H9 (cell line): Measurements from ENCODE around the gene DCAF8. TPM values are rescaled to one million over a fixed set of nuclear protein-coding genes. Genes with fewer than 3 reads are reported as not detected.

ENCODE experiments used
- DNase-seq: peaks from one replicate; pipeline ENCODE4 v3.0.0-alpha.2; 2017
- H2AFZ ChIP-seq: one replicate; pipeline ENCODE4 v1.6.1; 2013; ENCODE audit warnings: mild to moderate bottlenecking, low read length, control low read depth, moderate library complexity
- H2AK5ac ChIP-seq: 2 replicates; pipeline ENCODE4 v1.6.1; 2013; ENCODE audit warnings: low read length, control low read depth, mixed read lengths; ENCODE audit not compliant: insufficient read length
- H2BK120ac ChIP-seq: one replicate; pipeline ENCODE4 v1.6.1; 2013; ENCODE audit warnings: low read depth, mild to moderate bottlenecking, low read length, control low read depth, inconsistent platforms; ENCODE audit not compliant: poor library complexity, severe bottlenecking
- H2BK12ac ChIP-seq: 2 replicates; pipeline ENCODE4 v1.6.1; 2013; ENCODE audit warnings: low read length, control low read depth, mixed read lengths, low read depth; ENCODE audit not compliant: insufficient read length
- H2BK15ac ChIP-seq: 2 replicates; pipeline ENCODE4 v1.6.1; 2013; ENCODE audit warnings: low read depth, low read length, control low read depth
- H2BK20ac ChIP-seq: one replicate; pipeline ENCODE4 v1.6.1; 2013; ENCODE audit warnings: low read depth, mild to moderate bottlenecking, low read length, control low read depth, inconsistent platforms; ENCODE audit not compliant: poor library complexity, severe bottlenecking
- H2BK5ac ChIP-seq: 2 replicates; pipeline ENCODE4 v1.6.1; 2013; ENCODE audit warnings: low read length, control low read depth, mixed read lengths; ENCODE audit not compliant: insufficient read length
- H3K14ac ChIP-seq: 2 replicates; pipeline ENCODE4 v1.6.1; 2013; ENCODE audit warnings: low read length, control low read depth; ENCODE audit not compliant: insufficient read depth
- H3K18ac ChIP-seq: 2 replicates; pipeline ENCODE4 v1.6.1; 2013; ENCODE audit warnings: low read depth, mild to moderate bottlenecking, mixed read lengths, low read length, control low read depth; ENCODE audit not compliant: insufficient read length
- H3K23ac ChIP-seq: 2 replicates; pipeline ENCODE4 v1.6.1; 2013; ENCODE audit warnings: low read length, control low read depth, mixed read lengths, low read depth; ENCODE audit not compliant: insufficient read length
- H3K23me2 ChIP-seq: 2 replicates; pipeline ENCODE4 v1.6.1; 2013; ENCODE audit warnings: low read depth, mild to moderate bottlenecking, mixed read lengths, low read length, control low read depth; ENCODE audit not compliant: insufficient read length, poor library complexity, severe bottlenecking
- H3K27ac ChIP-seq: 2 replicates; pipeline ENCODE4 v1.5.1; 2013; ENCODE audit warnings: low read length, control low read depth, mixed read lengths, low read depth; ENCODE audit not compliant: insufficient read length
- H3K27me3 ChIP-seq: 2 replicates; pipeline ENCODE4 v1.6.1; 2013; ENCODE audit warnings: low read length, control low read depth, inconsistent platforms; ENCODE audit not compliant: insufficient read depth
- H3K4ac ChIP-seq: 2 replicates; pipeline ENCODE4 v1.6.1; 2013; ENCODE audit warnings: low read depth, mild to moderate bottlenecking, control low read depth, inconsistent platforms, low read length, moderate library complexity
- H3K4me1 ChIP-seq: 2 replicates; pipeline ENCODE4 v1.6.1; 2013; ENCODE audit warnings: low read length, control low read depth, inconsistent platforms; ENCODE audit not compliant: insufficient read depth
- H3K4me2 ChIP-seq: 2 replicates; pipeline ENCODE4 v1.6.1; 2013; ENCODE audit warnings: low read length, control low read depth, mixed read lengths; ENCODE audit not compliant: insufficient read length, insufficient read depth
- H3K56ac ChIP-seq: 2 replicates; pipeline ENCODE4 v1.6.1; 2013; ENCODE audit warnings: low read depth, mild to moderate bottlenecking, mixed read lengths, low read length, control low read depth; ENCODE audit not compliant: insufficient read length
- H3K79me1 ChIP-seq: 2 replicates; pipeline ENCODE4 v1.6.1; 2013; ENCODE audit warnings: low read depth, mild to moderate bottlenecking, moderate library complexity, low read length, control low read depth, inconsistent platforms; ENCODE audit not compliant: insufficient read depth, poor library complexity, severe bottlenecking
- H3K79me2 ChIP-seq: 2 replicates; pipeline ENCODE4 v1.6.1; 2013; ENCODE audit warnings: low read length, control low read depth, inconsistent platforms; ENCODE audit not compliant: insufficient read depth
- H3K9ac ChIP-seq: 2 replicates; pipeline ENCODE4 v1.6.1; 2013; ENCODE audit warnings: low read length, control low read depth, mixed read lengths; ENCODE audit not compliant: insufficient read length; ENCODE audit errors: extremely low read depth
- H3K9me3 ChIP-seq: one replicate; pipeline ENCODE4 v1.6.1; 2013; ENCODE audit warnings: low read depth, low read length, inconsistent platforms; ENCODE audit not compliant: control insufficient read depth
- H3T11ph ChIP-seq: one replicate; pipeline ENCODE4 v1.6.1; 2013; ENCODE audit warnings: mild to moderate bottlenecking, low read length, control low read depth, inconsistent platforms
- H4K20me1 ChIP-seq: one replicate; pipeline ENCODE4 v1.6.1; 2013; ENCODE audit not compliant: control insufficient read depth, insufficient read length, insufficient read depth
- H4K5ac ChIP-seq: 2 replicates; pipeline ENCODE4 v1.6.1; 2013; ENCODE audit warnings: low read depth, mild to moderate bottlenecking, mixed read lengths, low read length, control low read depth; ENCODE audit not compliant: insufficient read length
- H4K8ac ChIP-seq: replicated peaks from 2 replicates; pipeline ENCODE4 v1.6.1; 2013; ENCODE audit warnings: low read length, control low read depth, mixed read lengths, low read depth; ENCODE audit not compliant: insufficient read length
- H4K91ac ChIP-seq: 2 replicates; pipeline ENCODE4 v1.6.1; 2013; ENCODE audit warnings: low read depth, mild to moderate bottlenecking, moderate library complexity, mixed read lengths, low read length, control low read depth; ENCODE audit not compliant: insufficient read length
- H3K27ac Mint-ChIP-seq, 3 experiments: 2 replicates in 2 of 3; 3 replicates in 1 of 3; pipeline ENCODE4 v1.8.0; 2020 to 2021; ENCODE audit warnings: mixed read lengths in 3 of 3, mild to moderate bottlenecking in 1 of 3, moderate library complexity in 1 of 3
- H3K27me3 Mint-ChIP-seq: 2 replicates; pipeline ENCODE4 v1.8.0; 2021; ENCODE audit warnings: low read depth, mild to moderate bottlenecking, moderate library complexity, mixed read lengths
- H3K36me3 Mint-ChIP-seq, 3 experiments: 2 replicates in 2 of 3; 3 replicates in 1 of 3; pipeline ENCODE4 v1.8.0; 2020 to 2021; ENCODE audit warnings: low read depth in 3 of 3, mixed read lengths in 3 of 3; ENCODE audit not compliant: insufficient read depth in 1 of 3
- H3K4me1 Mint-ChIP-seq, 2 experiments: 2 replicates each; pipeline ENCODE4 v1.8.0; 2020; ENCODE audit warnings: mixed read lengths in 2 of 2
- H3K4me3 Mint-ChIP-seq, 2 experiments: 2 replicates in 1 of 2; 3 replicates in 1 of 2; pipeline ENCODE4 v1.8.0; 2020 to 2021; ENCODE audit warnings: mild to moderate bottlenecking in 2 of 2, mixed read lengths in 2 of 2, moderate library complexity in 1 of 2
- H3K9me3 Mint-ChIP-seq, 2 experiments: 2 replicates in 1 of 2; 3 replicates in 1 of 2; pipeline ENCODE4 v1.8.0; 2020; ENCODE audit warnings: mild to moderate bottlenecking in 2 of 2, mixed read lengths in 2 of 2, moderate library complexity in 1 of 2
- CTCF ChIP-seq: fragments of 200-600 bp; sonication (generic); conservative IDR thresholded peaks from 3 replicates; pipeline ENCODE4 v1.8.0; 2021; ENCODE audit warnings: antibody characterized with exemption, mild to moderate bottlenecking
- total RNA-seq: library from RNA; stranded (reverse); gene quantifications from 2 replicates; pipeline ENCODE4 v1.2.1, GENCODE V29; 2021

Gene DCAF8
- total RNA-seq, 1 experiment from 2014 or later = 106 TPM

- H3K4me1 ChIP-seq = no peaks in the 10 kb centered on the region
- Mint-ChIP-seq H3K9me3 (no peaks in the 10 kb centered on the region), H3K4me3 (no peak overlapping the region), H3K36me3 (peaks cover 22 to 85% (median 43%) of the 10 kb centered on the region in 3 experiments; a peak in 6 of 7 replicates), H3K4me1 (peaks cover 15 to 17% of the 10 kb centered on the region in 2 experiments), H3K27ac (peak overlapping the region in 1 of 3 experiments; percentile 11; a peak in 1 of 7 replicates), H3K27me3 (no peaks in the 10 kb centered on the region)
- H3K23ac ChIP-seq = no peak overlapping the region
- no peaks in the 10 kb centered on the region for H3K79me1 ChIP-seq
- no peak for TF ChIP-seq CTCF
- no peak overlapping the region for H3K4me2 ChIP-seq
- H3K23me2 ChIP-seq = no peaks in the 10 kb centered on the region
- DNase-seq = no peak
- no peak overlapping the region for H4K8ac ChIP-seq
- H2BK5ac ChIP-seq = no peak overlapping the region
- H2AFZ ChIP-seq = no peak overlapping the region
- no peak overlapping the region for H3K9ac ChIP-seq
- no peak overlapping the region for H2BK20ac ChIP-seq
- no peak overlapping the region for H3K14ac ChIP-seq
- no peaks in the 10 kb centered on the region for H3K27me3 ChIP-seq
- H3K9me3 ChIP-seq = no peaks in the 10 kb centered on the region
- H2AK5ac ChIP-seq = no peak overlapping the region
- no peaks in the 10 kb centered on the region for H4K20me1 ChIP-seq
- no peak overlapping the region for H3T11ph ChIP-seq
- H2BK15ac ChIP-seq = no peak overlapping the region
- no peak overlapping the region for H4K5ac ChIP-seq
- H3K18ac ChIP-seq = no peak overlapping the region
- H4K91ac ChIP-seq = no peak overlapping the region
- no peak overlapping the region for H3K4ac ChIP-seq
- no peak overlapping the region for H3K56ac ChIP-seq
- H3K27ac ChIP-seq = no peak overlapping the region
- H2BK12ac ChIP-seq = no peak overlapping the region
- no peaks in the 10 kb centered on the region for H3K79me2 ChIP-seq
- no peak overlapping the region for H2BK120ac ChIP-seq
Observed at GRCh38 chr1:160221089-160221488, 41.3 kb downstream of the DCAF8 start.
